GM23248 (cell line): ENCODE data around the gene ACTN1. TPM values are rescaled to one million over a fixed set of nuclear protein-coding genes. Genes with fewer than 3 reads are reported as not detected.
A peak's percentile ranks its signal among the peaks of the same experiment; 100 is the strongest.

Experiments
- DNase-seq: peaks from one replicate; pipeline ENCODE4 v3.0.0-alpha.2; 2015
- H2AFZ ChIP-seq: fragments of 200-600 bp; sonication (generic); 2 replicates; pipeline ENCODE4 v1.6.1; 2016; ENCODE audit warnings: antibody characterized with exemption
- H3F3A ChIP-seq: fragments of 200-600 bp; sonication (generic); 2 replicates; pipeline ENCODE4 v1.6.1; 2016; ENCODE audit warnings: mild to moderate bottlenecking, antibody characterized with exemption, mixed run types; ENCODE audit not compliant: insufficient read depth
- H3K27ac ChIP-seq: fragments of 200-600 bp; sonication (generic); 2 replicates; pipeline ENCODE4 v1.5.1; 2016; ENCODE audit warnings: mild to moderate bottlenecking
- H3K27me3 ChIP-seq: fragments of 200-600 bp; sonication (generic); replicated peaks from 2 replicates; pipeline ENCODE4 v1.6.1; 2016; ENCODE audit warnings: mild to moderate bottlenecking; ENCODE audit not compliant: insufficient read depth
- H3K36me3 ChIP-seq: fragments of 200-600 bp; sonication (generic); 2 replicates; pipeline ENCODE4 v1.6.1; 2016; ENCODE audit warnings: low read depth, mild to moderate bottlenecking
- H3K4me1 ChIP-seq: fragments of 200-600 bp; sonication (generic); 2 replicates; pipeline ENCODE4 v1.6.1; 2016; ENCODE audit warnings: mild to moderate bottlenecking; ENCODE audit not compliant: insufficient read depth
- H3K4me2 ChIP-seq: fragments of 200-600 bp; sonication (generic); one replicate; pipeline ENCODE4 v1.6.1; 2016; ENCODE audit warnings: mild to moderate bottlenecking; ENCODE audit not compliant: unreplicated experiment
- H3K4me3 ChIP-seq: fragments of 200-600 bp; sonication (generic); 2 replicates; pipeline ENCODE4 v1.5.1; 2016; ENCODE audit warnings: mild to moderate bottlenecking
- H3K79me2 ChIP-seq: fragments of 200-600 bp; sonication (generic); 2 replicates; pipeline ENCODE4 v1.6.1; 2016; ENCODE audit warnings: mild to moderate bottlenecking; ENCODE audit not compliant: insufficient read depth
- H3K9ac ChIP-seq: fragments of 200-600 bp; sonication (generic); 2 replicates; pipeline ENCODE4 v1.6.1; 2016; ENCODE audit warnings: mild to moderate bottlenecking
- H3K9me2 ChIP-seq: fragments of 200-600 bp; sonication (generic); 2 replicates; pipeline ENCODE4 v1.6.1; 2016; ENCODE audit warnings: mixed run types, mild to moderate bottlenecking, moderate library complexity; ENCODE audit not compliant: insufficient read depth
- H3K9me3 ChIP-seq: fragments of 200-600 bp; sonication (generic); one replicate; pipeline ENCODE4 v1.6.1; 2017; ENCODE audit warnings: low read depth
- H4K20me1 ChIP-seq: fragments of 200-600 bp; sonication (generic); 2 replicates; pipeline ENCODE4 v1.6.0; 2016; ENCODE audit not compliant: insufficient read depth
- EZH2 ChIP-seq: fragments of 200-600 bp; sonication (generic); IDR thresholded peaks from 2 replicates; pipeline ENCODE4 v1.6.1; 2018; ENCODE audit warnings: antibody characterized with exemption, mild to moderate bottlenecking; ENCODE audit not compliant: insufficient read depth, poor library complexity, severe bottlenecking
- EZH2phosphoT487 ChIP-seq: fragments of 200-600 bp; sonication (generic); IDR thresholded peaks from 2 replicates; pipeline ENCODE4 v1.6.1; 2018; ENCODE audit warnings: antibody characterized with exemption, moderate library complexity, mild to moderate bottlenecking, low read depth; ENCODE audit not compliant: insufficient read depth
- WGBS, 2 experiments: methylation state at CpG; one replicate each; pipeline ENCODE4 v1.1.6; 2015 to 2017; ENCODE audit warnings: low lambda C conversion rate in 2 of 2, low coverage in 1 of 2; ENCODE audit errors: missing lambda C conversion rate in 2 of 2; 5-methylcytosine and 5-hydroxymethylcytosine counted together
- in situ Hi-C: fragments of 300-500 bp; cut with MboI; formaldehyde crosslinking; loops from 2 replicates; pipeline ENCODE4 v1.15.0; 2020
- polyA plus RNA-seq: library from polyadenylated mRNA; unstranded; fragments of >200 nt; fragmentation: Nextera tagmentation; extraction: Ambion mirVana; gene quantifications from 2 replicates; pipeline ENCODE4 v1.2.1, GENCODE V29; 2016
- total RNA-seq: library from RNA; depleted of rRNA; stranded (reverse); fragments of >200 nt; shearing (Covaris generic); gene quantifications from 2 replicates; pipeline ENCODE4 v1.2.3, GENCODE V29; 2014

Gene ACTN1
- total and polyA plus RNA-seq, 2 experiments from 2014 or later: 403 to 597 TPM

- in situ Hi-C loops: no loop called here
- peak; percentile 79 for DNase-seq
- WGBS, 2 experiments: 77 to 81% methylated on average over 14 of the region's 14 CpGs
- Histone ChIP-seq H3K4me3 (no peak overlapping the region), H3K4me2 (no peak overlapping the region), H3K4me1 (peaks cover 3% of the 10 kb centered on the region; the same call in 1 of the 2 replicates), H3K27me3 (no peaks in the 10 kb centered on the region), H3K27ac (peak overlapping the region; percentile 52), H3K9me2 (no peaks in the 10 kb centered on the region), H3F3A (peaks cover 67% of the 10 kb centered on the region), H4K20me1 (no peaks in the 10 kb centered on the region), H3K9ac (no peak overlapping the region), H3K36me3 (peaks cover 74% of the 10 kb centered on the region), H3K9me3 (no peaks in the 10 kb centered on the region), H3K79me2 (peaks cover 89% of the 10 kb centered on the region), H2AFZ (no peak overlapping the region)
- TF ChIP-seq EZH2 (no peak), EZH2phosphoT487 (no peak)
Observed at GRCh38 chr14:68894802-68895703, 84.0 kb downstream of the ACTN1 start.

GRCh38 chr14:68894123-68894522 lies 85.0 kb downstream of the ACTN1 start:
- H2AFZ ChIP-seq: no peak overlapping the region
- H3K9ac ChIP-seq: no peak overlapping the region
- H3F3A ChIP-seq: peaks cover 67% of the 10 kb centered on the region
- DNase-seq: no peak
- in situ Hi-C loops: no loop called here
- no peak overlapping the region for H3K4me3 ChIP-seq
- no peaks in the 10 kb centered on the region for H3K9me3 ChIP-seq
- H3K79me2 ChIP-seq: peaks cover 89% of the 10 kb centered on the region
- peaks cover 77% of the 10 kb centered on the region for H3K36me3 ChIP-seq
- 0 out of 2 replicates have a peak, but pooled peaks cover 3% of the 10 kb centered on the region for H3K4me1 ChIP-seq
- 76 to 82% methylated on average over 6 of the region's 6 CpGs for WGBS, 2 experiments
- H4K20me1 ChIP-seq: no peaks in the 10 kb centered on the region
- H3K27ac ChIP-seq: peak overlapping the region; percentile 52
- no peaks in the 10 kb centered on the region for H3K9me2 ChIP-seq
- no peak overlapping the region for H3K4me2 ChIP-seq
- TF ChIP-seq EZH2phosphoT487: no peak
- TF ChIP-seq EZH2: no peak
- H3K27me3 ChIP-seq: no peaks in the 10 kb centered on the region

- Histone ChIP-seq H3K9me2 (no peaks in the 10 kb centered on the region), H3K4me3 (no peak overlapping the region), H3K79me2 (peaks cover 89% of the 10 kb centered on the region), H2AFZ (no peak overlapping the region), H3K4me2 (no peak overlapping the region), H4K20me1 (no peaks in the 10 kb centered on the region), H3K4me1 (0 out of 2 replicates have a peak, but pooled peaks cover 3% of the 10 kb centered on the region), H3K27ac (peak overlapping the region; percentile 52; the same call in 1 of the 2 replicates), H3F3A (peaks cover 72% of the 10 kb centered on the region), H3K27me3 (no peaks in the 10 kb centered on the region), H3K36me3 (peaks cover 82% of the 10 kb centered on the region), H3K9ac (no peak overlapping the region), H3K9me3 (no peaks in the 10 kb centered on the region)
- in situ Hi-C loops: no loop called here
- 70 to 71% methylated on average over 8 of the region's 8 CpGs for WGBS, 2 experiments
- no peak for TF ChIP-seq EZH2phosphoT487
- no peak for TF ChIP-seq EZH2
- no peak for DNase-seq
Observed at GRCh38 chr14:68893566-68893965, 85.5 kb downstream of the ACTN1 start.

DNA sequence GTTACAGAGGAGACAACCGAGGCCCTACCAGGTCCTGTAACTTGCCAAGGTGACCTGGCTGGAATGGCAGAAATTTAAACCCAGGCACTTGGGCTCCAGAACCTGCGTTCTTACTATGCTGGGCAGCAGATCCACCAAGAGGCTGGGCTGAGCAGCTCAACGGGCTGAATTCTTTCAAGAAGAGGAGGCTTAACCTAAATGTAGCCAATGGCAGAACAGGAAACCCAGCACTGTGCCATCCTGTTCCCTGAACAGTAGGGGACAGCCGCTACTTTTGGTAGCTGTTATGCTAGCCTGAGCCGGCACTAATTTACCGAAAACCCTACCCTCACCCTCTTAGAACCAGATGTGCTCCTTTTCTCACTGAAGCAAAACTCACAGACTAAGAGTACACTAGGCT lies 86.1 kb downstream of the ACTN1 start:
- H3K36me3 ChIP-seq: peaks cover 82% of the 10 kb centered on the region
- H3K4me2 ChIP-seq: no peak overlapping the region
- H4K20me1 ChIP-seq: no peaks in the 10 kb centered on the region
- no peak overlapping the region for H2AFZ ChIP-seq
- TF ChIP-seq EZH2 (no peak), EZH2phosphoT487 (no peak)
- H3K9me2 ChIP-seq: no peaks in the 10 kb centered on the region
- H3K4me3 ChIP-seq: no peak overlapping the region
- no peak for DNase-seq
- H3K27ac ChIP-seq: peak overlapping the region; percentile 7; the same call in 1 of the 2 replicates
- 81 to 84% methylated on average over 6 of the region's 6 CpGs for WGBS, 2 experiments
- no peaks in the 10 kb centered on the region for H3K9me3 ChIP-seq
- H3K27me3 ChIP-seq: no peaks in the 10 kb centered on the region
- no peak overlapping the region for H3K9ac ChIP-seq
- in situ Hi-C loops: no loop called here
- peaks cover 89% of the 10 kb centered on the region for H3K79me2 ChIP-seq
- H3K4me1 ChIP-seq: 0 out of 2 replicates have a peak, but pooled peaks cover 3% of the 10 kb centered on the region
- peaks cover 72% of the 10 kb centered on the region for H3F3A ChIP-seq
